Fibroblast of villous mesenchyme (primary cell): ENCODE data around the gene ANO4. TPM values are rescaled to one million over a fixed set of nuclear protein-coding genes. Genes with fewer than 3 reads are reported as not detected.

Experiments
- DNase-seq: peaks from one replicate; pipeline ENCODE4 v3.0.0-alpha.2; 2010; ENCODE audit warnings: low read depth
- H3K4me3 ChIP-seq: 2 replicates; pipeline ENCODE4 v1.5.1; 2011; ENCODE audit warnings: low read depth, mild to moderate bottlenecking, low read length
- total RNA-seq: library from RNA; depleted of rRNA; stranded (reverse); fragments of >200 nt; gene quantifications from 2 replicates; pipeline ENCODE4 v1.2.3, GENCODE V29; 2012
- TF ChIP-seq, protein P1 (sequence below): IDR thresholded peaks from 2 replicates; pipeline ENCODE4 v1.5.1; 2012; ENCODE audit warnings: low read depth, mild to moderate bottlenecking, low read length; ENCODE audit not compliant: insufficient read depth

ANO4 gene
- total RNA-seq, 1 donor, result 13.8 TPM

DNA sequence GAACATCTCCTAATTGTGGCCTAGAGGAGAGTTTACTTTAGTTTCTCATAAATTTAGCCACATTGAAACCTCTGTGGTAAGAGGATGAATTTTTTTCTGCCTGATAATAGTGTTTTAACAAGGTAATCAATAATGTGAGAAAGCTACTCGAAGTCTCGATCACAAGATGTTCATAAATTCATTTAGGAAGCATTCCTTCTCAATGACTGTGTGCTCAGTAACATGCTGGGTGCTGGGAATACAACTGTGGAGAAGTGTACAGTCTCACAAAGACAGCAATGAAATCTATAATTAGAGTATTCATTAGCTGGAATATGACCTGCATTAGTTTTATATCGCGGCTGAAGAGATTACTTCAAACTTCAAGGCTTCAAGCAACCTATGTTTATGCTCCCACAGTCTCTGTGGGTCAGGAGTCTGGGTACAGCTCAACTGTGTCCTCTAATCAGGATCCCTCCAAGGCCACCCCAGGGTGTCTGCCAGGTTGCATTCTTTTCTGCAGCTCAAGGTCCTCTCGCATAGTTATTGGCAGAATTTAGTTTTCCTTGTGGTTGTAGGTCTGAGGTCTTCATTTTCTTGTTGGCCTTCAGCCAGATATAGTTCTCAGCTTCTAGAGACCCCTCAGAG, 167.6 kb downstream of the ANO4 start:
- peak; percentile 11 for DNase-seq
- no peak overlapping the region for H3K4me3 ChIP-seq
- TF ChIP-seq, protein P1, sequence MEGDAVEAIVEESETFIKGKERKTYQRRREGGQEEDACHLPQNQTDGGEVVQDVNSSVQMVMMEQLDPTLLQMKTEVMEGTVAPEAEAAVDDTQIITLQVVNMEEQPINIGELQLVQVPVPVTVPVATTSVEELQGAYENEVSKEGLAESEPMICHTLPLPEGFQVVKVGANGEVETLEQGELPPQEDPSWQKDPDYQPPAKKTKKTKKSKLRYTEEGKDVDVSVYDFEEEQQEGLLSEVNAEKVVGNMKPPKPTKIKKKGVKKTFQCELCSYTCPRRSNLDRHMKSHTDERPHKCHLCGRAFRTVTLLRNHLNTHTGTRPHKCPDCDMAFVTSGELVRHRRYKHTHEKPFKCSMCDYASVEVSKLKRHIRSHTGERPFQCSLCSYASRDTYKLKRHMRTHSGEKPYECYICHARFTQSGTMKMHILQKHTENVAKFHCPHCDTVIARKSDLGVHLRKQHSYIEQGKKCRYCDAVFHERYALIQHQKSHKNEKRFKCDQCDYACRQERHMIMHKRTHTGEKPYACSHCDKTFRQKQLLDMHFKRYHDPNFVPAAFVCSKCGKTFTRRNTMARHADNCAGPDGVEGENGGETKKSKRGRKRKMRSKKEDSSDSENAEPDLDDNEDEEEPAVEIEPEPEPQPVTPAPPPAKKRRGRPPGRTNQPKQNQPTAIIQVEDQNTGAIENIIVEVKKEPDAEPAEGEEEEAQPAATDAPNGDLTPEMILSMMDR, result no peak

- no peak overlapping the region for H3K4me3 ChIP-seq
- TF ChIP-seq, protein P1, result no peak
- peak; percentile 30 for DNase-seq
Measured at GRCh38 chr12:100963381-100963780, 168.8 kb downstream of the ANO4 start.

GRCh38 chr12:100964028-100964427, 169.5 kb downstream of the ANO4 start:
- DNase-seq, result peak; percentile 28
- no peak overlapping the region for H3K4me3 ChIP-seq
- TF ChIP-seq, protein P1, result no peak

DNA sequence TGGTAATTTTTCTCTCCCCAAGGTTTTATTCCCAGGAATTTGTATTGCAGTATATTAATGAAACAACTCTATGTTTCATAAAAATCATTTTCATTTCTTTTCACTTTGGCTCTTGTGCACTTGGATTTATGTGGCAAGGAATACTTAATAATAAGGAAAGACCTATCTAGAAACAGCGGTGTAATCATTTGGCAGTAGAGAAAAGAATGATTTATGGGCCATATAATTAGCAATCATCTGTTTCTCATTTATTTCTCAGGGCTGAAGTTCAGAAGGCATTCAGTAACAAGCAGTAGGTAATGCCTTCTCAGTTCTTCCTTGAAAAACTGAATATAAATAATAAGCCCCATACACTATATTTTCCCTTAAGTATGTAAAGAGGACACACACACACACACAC, 172.6 kb downstream of the ANO4 start:
- TF ChIP-seq, protein P1, result no peak
- no peak overlapping the region for H3K4me3 ChIP-seq
- peak; percentile 16 for DNase-seq

DNA sequence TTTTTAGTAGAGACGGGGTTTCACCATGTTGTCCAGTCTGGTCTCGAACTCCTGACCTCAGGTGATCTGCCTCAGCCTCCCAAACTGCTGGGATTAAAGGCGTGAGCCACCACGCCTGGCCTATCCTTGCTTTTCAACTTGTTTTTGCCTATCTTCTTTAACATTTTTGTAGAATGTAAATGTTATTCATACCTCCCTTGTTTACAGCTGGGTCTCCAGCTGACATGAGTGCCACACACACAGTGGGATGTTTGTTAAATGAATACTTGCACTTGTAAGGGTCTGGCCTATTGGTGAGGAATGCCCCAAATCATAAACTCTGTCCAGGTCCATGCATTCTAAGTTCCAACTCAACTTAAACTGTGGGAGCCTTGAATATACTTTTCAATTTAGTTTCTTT, 176.3 kb downstream of the ANO4 start:
- TF ChIP-seq, protein P1, result no peak
- no peak for DNase-seq
- H3K4me3 ChIP-seq, result no peak overlapping the region

- H3K4me3 ChIP-seq, result no peak overlapping the region
- DNase-seq, result no peak
- TF ChIP-seq, protein P1, result no peak
Measured at GRCh38 chr12:100972121-100972520, 177.5 kb downstream of the ANO4 start.

GRCh38 chr12:100974341-100974740, 179.8 kb downstream of the ANO4 start:
- no peak for DNase-seq
- H3K4me3 ChIP-seq, result no peak overlapping the region
- TF ChIP-seq, protein P1, result no peak
